Lung (tissue), 12 donors: Measurements from ENCODE around the gene PLEKHH1. TPM values are rescaled to one million over a fixed set of nuclear protein-coding genes. Genes with fewer than 3 reads are reported as not detected.

ENCODE experiments used
- ATAC-seq: fragments of 200-7000 bp; cut with Tn5 transposase; one replicate; pipeline ENCODE4 v1.9.1; 2020; ENCODE audit warnings: moderate number of reproducible peaks; ENCODE audit not compliant: insufficient read depth, low FRiP score
- DNase-seq, 3 donors: peaks; one replicate each; pipeline ENCODE4 v3.0.0-alpha.2; 2013 to 2017
- H3K27ac ChIP-seq, 2 donors: one replicate each; pipeline ENCODE4 v1.5.1; 2013; ENCODE audit warnings: mild to moderate bottlenecking in 2 of 2, moderate library complexity in 2 of 2, control low read depth in 1 of 2, inconsistent platforms in 1 of 2, low read depth in 1 of 2, low read length in 1 of 2
- H3K27me3 ChIP-seq, 3 donors: one replicate each; pipeline ENCODE4 v1.5.1; 2013; ENCODE audit warnings: low read length in 2 of 3; ENCODE audit not compliant: control insufficient read depth in 3 of 3, insufficient read depth in 3 of 3
- H3K36me3 ChIP-seq, 4 donors: one replicate each; pipeline ENCODE4 v1.5.1; 2013; ENCODE audit warnings: low read length in 4 of 4, mild to moderate bottlenecking in 1 of 4, moderate library complexity in 1 of 4; ENCODE audit not compliant: control insufficient read depth in 4 of 4, insufficient read depth in 4 of 4
- H3K4me1 ChIP-seq, 5 donors: one replicate each; pipeline ENCODE4 v1.5.1; 2013; ENCODE audit warnings: low read length in 5 of 5, mild to moderate bottlenecking in 2 of 5, moderate library complexity in 1 of 5; ENCODE audit not compliant: control insufficient read depth in 5 of 5, insufficient read depth in 5 of 5
- H3K4me3 ChIP-seq: one replicate; pipeline ENCODE4 v1.5.1; 2013; ENCODE audit warnings: mild to moderate bottlenecking, control low read depth, moderate library complexity
- H3K9ac ChIP-seq, 2 donors: one replicate each; pipeline ENCODE4 v1.5.1; 2013; ENCODE audit warnings: low read length in 2 of 2, control low read depth in 1 of 2; ENCODE audit not compliant: insufficient read depth in 1 of 2
- H3K9me3 ChIP-seq, 4 donors: one replicate each; pipeline ENCODE4 v1.5.1; 2013; ENCODE audit warnings: low read length in 3 of 4, mild to moderate bottlenecking in 1 of 4, moderate library complexity in 1 of 4; ENCODE audit not compliant: control insufficient read depth in 4 of 4, insufficient read depth in 3 of 4
- WGBS, 2 donors: extraction: QIAGEN DNeasy Blood & Tissue Kit; methylation state at CpG; one replicate each; pipeline ENCODE4 v1.1.7; 2013; 5-methylcytosine and 5-hydroxymethylcytosine counted together
- polyA plus RNA-seq, 2 donors: library from polyadenylated mRNA; stranded (reverse); fragments of 200-250 nt; gene quantifications; one replicate each; pipeline ENCODE4 v1.2.1, GENCODE V29; 2013
- total RNA-seq, 2 donors: library from RNA; depleted of rRNA in 1 of 2; stranded (reverse); fragments of >200 nt in 1 of 2; gene quantifications; one replicate each; pipeline ENCODE4 v1.2.1, GENCODE V29; 2014 to 2021
- TF ChIP-seq, protein P1 (sequence below): IDR thresholded peaks from 2 replicates; pipeline ENCODE4 v1.5.1; 2012; ENCODE audit warnings: mild to moderate bottlenecking; ENCODE audit errors: control extremely low read depth, extremely low read depth
- donor health status: control.
- donor health status: control.
- donor health status: Bipolar disorder and iron deficiency.
- donor health status: healthy.
- donor health status: DM: yes; HTN: yes; CAD: no.

The PLEKHH1 gene
- total and polyA plus RNA-seq, 4 donors = 0.80 to 9.3 (median 2.9) TPM

GRCh38 chr14:67557656-67558055, 24.6 kb downstream of the PLEKHH1 start:
- WGBS, 2 donors = 91 to 93% methylated on average over 3 of the region's 3 CpGs
- Histone ChIP-seq H3K9me3 (no peaks in the 10 kb centered on the region), H3K27ac (no peak overlapping the region), H3K4me1 (no peaks in the 10 kb centered on the region), H3K4me3 (no peak overlapping the region), H3K27me3 (no peaks in the 10 kb centered on the region), H3K36me3 (no peaks in the 10 kb centered on the region), H3K9ac (no peak overlapping the region)
- TF ChIP-seq, protein P1, sequence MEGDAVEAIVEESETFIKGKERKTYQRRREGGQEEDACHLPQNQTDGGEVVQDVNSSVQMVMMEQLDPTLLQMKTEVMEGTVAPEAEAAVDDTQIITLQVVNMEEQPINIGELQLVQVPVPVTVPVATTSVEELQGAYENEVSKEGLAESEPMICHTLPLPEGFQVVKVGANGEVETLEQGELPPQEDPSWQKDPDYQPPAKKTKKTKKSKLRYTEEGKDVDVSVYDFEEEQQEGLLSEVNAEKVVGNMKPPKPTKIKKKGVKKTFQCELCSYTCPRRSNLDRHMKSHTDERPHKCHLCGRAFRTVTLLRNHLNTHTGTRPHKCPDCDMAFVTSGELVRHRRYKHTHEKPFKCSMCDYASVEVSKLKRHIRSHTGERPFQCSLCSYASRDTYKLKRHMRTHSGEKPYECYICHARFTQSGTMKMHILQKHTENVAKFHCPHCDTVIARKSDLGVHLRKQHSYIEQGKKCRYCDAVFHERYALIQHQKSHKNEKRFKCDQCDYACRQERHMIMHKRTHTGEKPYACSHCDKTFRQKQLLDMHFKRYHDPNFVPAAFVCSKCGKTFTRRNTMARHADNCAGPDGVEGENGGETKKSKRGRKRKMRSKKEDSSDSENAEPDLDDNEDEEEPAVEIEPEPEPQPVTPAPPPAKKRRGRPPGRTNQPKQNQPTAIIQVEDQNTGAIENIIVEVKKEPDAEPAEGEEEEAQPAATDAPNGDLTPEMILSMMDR = no peak
- DNase-seq (no peak), ATAC-seq (no peak)

- ATAC-seq (no peak), DNase-seq (no peak)
- TF ChIP-seq, protein P1 = no peak
- 35 to 50% methylated on average over 4 of the region's 4 CpGs for WGBS, 2 donors
- H3K27me3 ChIP-seq = no peaks in the 10 kb centered on the region
- H3K9me3 ChIP-seq = no peaks in the 10 kb centered on the region
- no peaks in the 10 kb centered on the region for H3K36me3 ChIP-seq
- no peak overlapping the region for H3K4me3 ChIP-seq
- H3K4me1 ChIP-seq = no peaks in the 10 kb centered on the region
- no peak overlapping the region for H3K27ac ChIP-seq
- H3K9ac ChIP-seq = no peak overlapping the region
Measured at GRCh38 chr14:67559639-67560038, 26.5 kb downstream of the PLEKHH1 start.

DNA sequence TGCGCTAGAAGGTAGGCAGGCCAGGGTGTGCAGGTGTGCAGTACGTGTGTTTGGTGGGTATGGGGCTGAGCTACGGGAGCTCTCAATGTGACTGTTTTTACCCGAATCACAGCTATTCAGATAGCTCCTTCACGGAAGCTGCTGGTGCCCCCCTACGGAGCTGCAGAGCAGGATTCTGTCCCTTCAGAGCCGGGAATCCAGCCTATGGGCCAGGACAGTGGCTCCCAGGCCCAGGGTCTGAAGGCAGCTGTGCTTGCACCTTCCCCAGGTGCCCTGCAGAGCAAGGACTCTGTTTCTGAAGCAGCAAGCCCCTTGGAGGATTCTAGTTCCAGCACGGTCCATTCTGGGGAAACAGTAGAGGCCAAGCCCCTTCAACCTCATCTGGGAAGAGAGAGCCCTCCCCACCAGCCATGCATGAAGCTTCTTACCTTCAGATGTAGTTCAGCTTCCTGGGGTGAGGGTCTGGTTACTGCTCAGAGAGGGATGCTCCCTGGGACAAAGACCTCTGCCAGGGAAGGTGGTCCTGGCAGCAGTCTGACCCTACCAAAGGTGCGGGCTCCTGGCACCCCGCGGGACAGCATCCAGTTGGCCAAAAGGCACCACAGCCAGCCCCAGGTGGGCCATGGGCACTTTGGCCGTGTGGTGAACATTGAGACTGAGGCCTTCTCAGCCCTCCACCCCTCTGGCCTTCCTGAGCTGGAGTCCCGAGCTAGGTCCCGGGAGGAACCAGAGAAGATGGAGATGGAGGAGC, 29.1 kb downstream of the PLEKHH1 start:
- DNase-seq (no peak), ATAC-seq (no peak)
- WGBS, 2 donors = 94 to 96% methylated on average over 14 of the region's 14 CpGs
- Histone ChIP-seq H3K36me3 (no peaks in the 10 kb centered on the region), H3K27me3 (no peaks in the 10 kb centered on the region), H3K27ac (no peak overlapping the region), H3K4me1 (no peaks in the 10 kb centered on the region), H3K9ac (no peak overlapping the region), H3K9me3 (no peaks in the 10 kb centered on the region), H3K4me3 (no peak overlapping the region)
- TF ChIP-seq, protein P1 = no peak

GRCh38 chr14:67562776-67563150, 29.7 kb downstream of the PLEKHH1 start:
- 95 to 98% methylated on average over 5 of the region's 5 CpGs for WGBS, 2 donors
- no peak overlapping the region for H3K9ac ChIP-seq
- no peaks in the 10 kb centered on the region for H3K36me3 ChIP-seq
- H3K9me3 ChIP-seq = no peaks in the 10 kb centered on the region
- no peaks in the 10 kb centered on the region for H3K4me1 ChIP-seq
- TF ChIP-seq, protein P1 = no peak
- no peak overlapping the region for H3K27ac ChIP-seq
- no peak overlapping the region for H3K4me3 ChIP-seq
- no peak for DNase-seq
- ATAC-seq = no peak
- no peaks in the 10 kb centered on the region for H3K27me3 ChIP-seq
